SK-N-DZ (cell line): ENCODE results near the gene WASHC2A. TPM values are rescaled to one million over a fixed set of nuclear protein-coding genes. Genes with fewer than 3 reads are reported as not detected.
A peak's percentile ranks its signal among the peaks of the same experiment; 100 is the strongest.
"Not testable (repeated sequence)": the region's sequence is repeated elsewhere in the genome, so short reads cannot be mapped to it uniquely, and the experiment has no call there.

Experiments used
- DNase-seq: peaks from one replicate; pipeline ENCODE4 v3.0.0-alpha.2; 2015; ENCODE audit warnings: low spot score
- polyA plus RNA-seq, 2 experiments: library from polyadenylated mRNA; depleted of rRNA; stranded (reverse); fragments of >200 nt; gene quantifications; 2 replicates each; pipeline ENCODE4 v1.2.3, GENCODE V29; 2014

The WASHC2A gene, protein sequence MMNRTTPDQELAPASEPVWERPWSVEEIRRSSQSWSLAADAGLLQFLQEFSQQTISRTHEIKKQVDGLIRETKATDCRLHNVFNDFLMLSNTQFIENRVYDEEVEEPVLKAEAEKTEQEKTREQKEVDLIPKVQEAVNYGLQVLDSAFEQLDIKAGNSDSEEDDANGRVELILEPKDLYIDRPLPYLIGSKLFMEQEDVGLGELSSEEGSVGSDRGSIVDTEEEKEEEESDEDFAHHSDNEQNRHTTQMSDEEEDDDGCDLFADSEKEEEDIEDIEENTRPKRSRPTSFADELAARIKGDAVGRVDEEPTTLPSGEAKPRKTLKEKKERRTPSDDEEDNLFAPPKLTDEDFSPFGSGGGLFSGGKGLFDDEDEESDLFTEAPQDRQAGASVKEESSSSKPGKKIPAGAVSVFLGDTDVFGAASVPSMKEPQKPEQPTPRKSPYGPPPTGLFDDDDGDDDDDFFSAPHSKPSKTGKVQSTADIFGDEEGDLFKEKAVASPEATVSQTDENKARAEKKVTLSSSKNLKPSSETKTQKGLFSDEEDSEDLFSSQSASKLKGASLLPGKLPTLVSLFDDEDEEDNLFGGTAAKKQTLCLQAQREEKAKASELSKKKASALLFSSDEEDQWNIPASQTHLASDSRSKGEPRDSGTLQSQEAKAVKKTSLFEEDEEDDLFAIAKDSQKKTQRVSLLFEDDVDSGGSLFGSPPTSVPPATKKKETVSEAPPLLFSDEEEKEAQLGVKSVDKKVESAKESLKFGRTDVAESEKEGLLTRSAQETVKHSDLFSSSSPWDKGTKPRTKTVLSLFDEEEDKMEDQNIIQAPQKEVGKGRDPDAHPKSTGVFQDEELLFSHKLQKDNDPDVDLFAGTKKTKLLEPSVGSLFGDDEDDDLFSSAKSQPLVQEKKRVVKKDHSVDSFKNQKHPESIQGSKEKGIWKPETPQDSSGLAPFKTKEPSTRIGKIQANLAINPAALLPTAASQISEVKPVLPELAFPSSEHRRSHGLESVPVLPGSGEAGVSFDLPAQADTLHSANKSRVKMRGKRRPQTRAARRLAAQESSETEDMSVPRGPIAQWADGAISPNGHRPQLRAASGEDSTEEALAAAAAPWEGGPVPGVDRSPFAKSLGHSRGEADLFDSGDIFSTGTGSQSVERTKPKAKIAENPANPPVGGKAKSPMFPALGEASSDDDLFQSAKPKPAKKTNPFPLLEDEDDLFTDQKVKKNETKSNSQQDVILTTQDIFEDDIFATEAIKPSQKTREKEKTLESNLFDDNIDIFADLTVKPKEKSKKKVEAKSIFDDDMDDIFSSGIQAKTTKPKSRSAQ (N-terminal part only)
- 15.1 and 17.1 TPM in 2 replicates for polyA plus RNA-seq (2014; cell fraction: cytosol; rRNA removed)
- 37.8 and 55.0 TPM in 2 replicates for polyA plus RNA-seq (2014; cell fraction: nucleus; rRNA removed)

DNA sequence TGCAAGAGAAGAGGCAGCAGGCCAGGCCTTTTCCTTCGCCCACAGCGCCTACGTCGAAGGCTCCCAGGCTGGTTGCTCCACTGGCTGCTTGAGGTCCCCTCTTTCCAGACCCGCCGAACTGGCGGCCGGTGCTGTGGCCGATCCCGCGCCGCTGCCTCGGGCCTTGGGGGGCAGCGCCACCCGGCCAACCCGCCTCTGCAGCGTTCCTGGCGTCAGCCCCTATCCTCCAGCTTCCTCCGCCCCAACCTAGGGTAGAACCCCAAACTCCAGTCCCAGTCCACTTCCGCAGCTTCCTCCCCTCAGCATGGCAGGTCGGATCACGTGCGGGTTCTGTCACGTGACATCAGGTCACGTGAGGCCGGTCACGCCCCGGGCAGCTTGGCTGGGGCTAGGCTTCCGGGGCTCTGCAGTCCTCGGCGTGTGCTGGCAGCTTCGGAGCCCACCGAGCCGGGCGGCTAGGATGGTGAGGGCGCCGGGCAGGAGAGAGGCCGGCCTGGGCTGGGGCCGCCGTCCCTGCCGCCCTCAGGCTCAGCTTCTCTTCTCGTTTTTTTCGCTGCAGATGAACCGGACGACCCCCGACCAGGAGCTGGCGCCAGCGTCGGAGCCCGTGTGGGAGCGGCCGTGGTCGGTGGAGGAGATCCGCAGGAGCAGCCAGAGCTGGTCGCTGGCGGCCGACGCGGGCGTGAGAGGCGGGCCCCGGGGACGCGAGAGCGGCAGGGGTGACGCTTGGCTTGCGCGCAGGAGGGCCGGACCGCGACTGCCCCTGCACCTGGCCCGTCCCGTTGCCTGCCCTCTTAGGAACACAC lies at the start of gene WASHC2A:
Gene WASHC2A, plus strand, starts transcription at position 409 of the 806 bp plus-strand sequence. Its CDS starts 52 bp downstream, at position 461.
- DNase-seq = peak; percentile 92

DNA sequence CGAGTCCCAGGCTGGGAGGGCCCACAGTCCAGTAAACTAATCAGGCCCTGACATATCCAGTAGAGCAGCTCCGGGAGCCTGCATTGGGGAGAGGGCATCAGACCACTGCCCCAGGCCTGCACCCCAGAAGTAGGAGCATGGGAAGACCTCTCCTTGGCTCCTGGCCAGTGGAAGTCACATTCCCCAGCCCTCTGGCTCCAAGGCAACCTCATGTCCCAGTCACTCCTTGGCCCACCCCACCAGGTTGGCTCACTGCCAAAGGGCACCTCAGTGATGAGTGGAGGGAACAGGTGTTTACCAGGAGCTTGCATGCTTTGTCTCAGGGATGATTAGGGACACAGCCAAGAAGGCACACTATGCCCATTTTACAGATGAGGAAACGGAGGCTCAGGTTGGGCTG lies 48.5 kb upstream of the WASHC2A start:
- DNase-seq = not testable (repeated sequence)

DNA sequence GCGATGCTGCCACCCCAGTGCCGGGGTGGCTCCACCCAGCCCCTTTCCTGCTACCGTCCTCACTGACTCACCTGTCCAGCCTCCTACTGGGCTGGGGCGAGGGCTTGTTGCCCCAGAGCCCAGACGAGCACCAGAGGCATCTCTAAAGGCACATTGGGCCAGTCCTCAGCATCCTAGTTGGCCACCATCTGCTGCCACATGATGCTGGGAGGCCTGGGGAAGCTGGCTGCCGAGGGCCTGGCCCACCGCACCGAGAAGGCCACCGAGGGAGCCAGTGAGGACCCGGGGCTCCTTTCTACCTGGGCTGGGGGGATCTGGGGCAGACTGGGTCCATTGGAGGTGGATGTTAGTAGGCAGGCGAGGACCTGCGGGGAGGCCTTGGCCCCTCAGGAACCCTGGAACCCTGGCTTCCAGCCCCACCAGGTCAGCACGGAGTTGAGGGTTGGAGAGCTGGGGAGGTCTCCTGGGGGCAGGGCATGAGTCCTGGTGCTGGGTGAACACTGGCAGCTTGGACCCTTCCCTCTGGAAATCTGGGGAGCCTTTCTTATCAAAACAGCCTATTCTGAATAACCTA lies 47.2 kb upstream of the WASHC2A start:
- DNase-seq = not testable (repeated sequence)

DNA sequence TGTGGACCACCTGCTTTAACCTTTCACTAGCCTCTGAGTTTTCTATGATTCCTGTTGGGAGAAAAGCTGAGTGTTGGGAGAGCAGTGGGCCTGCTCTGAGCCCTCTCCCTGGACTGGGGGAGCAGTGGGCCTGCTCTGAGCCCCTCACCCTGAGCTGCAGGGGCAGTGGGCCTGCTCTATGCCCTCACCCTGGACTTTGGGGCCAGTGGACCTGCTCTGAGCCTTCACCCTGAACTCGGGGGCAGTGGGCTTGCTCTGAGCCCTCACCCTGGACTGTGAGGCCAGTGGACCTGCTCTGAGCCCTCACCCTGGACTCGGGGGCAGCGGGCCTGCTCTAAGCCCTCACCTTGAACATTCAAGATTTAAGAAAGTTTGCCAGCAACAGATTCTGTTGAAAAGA lies 46.1 kb upstream of the WASHC2A start:
- no peak for DNase-seq

DNA sequence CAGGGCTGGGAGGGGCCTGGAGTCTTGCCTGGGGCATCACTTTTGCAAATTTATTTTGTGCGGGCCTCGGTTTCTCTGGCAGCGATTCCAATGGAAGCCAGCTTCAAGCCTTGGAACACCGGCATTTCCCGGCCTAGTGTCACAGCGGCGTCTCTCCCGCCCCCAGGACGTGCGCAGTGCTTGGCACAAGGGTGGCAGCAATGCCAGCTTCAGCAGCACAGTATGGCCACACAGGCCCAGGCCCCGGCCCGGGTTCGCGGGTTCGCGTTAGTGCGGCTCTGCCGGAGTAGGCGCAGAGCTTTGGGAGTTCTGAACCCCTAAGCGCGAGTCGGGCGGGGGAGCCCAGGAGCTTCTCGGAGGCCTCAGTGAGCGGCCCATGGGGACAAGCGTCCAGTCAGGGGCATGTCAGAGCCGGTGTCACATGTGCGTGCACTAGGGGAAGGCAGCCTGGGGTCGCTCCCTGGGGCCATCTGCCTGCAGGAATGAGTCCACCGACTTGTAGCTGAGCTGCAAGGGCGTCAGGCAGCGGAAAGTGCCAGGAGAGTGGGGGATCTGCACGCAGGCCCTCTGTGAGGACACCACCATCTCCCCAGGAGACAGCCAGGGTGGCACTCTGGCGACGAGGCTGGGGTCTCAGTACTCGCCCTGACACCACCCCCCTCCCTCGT lies 42.9 kb upstream of the WASHC2A start:
- not testable (repeated sequence) for DNase-seq

DNA sequence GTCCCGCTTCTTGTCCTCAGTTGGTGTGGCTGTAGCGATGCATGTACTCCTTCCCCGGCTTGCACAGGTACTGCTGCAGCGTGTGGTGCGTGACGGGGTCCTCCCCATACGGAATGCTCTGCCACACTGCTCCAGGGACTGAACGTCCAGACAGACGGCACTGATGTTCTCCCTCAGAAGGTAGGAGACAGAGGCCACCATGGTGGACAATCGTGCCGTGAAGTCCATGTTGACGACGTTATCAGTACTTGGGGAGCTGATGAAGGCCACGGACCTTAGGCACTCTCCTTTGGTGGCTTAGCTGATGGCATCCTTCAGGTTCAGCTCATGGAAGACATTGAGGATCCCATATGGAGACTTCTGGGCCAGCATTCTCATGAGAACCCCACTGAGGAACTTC lies 42.1 kb upstream of the WASHC2A start:
- no peak for DNase-seq

DNA sequence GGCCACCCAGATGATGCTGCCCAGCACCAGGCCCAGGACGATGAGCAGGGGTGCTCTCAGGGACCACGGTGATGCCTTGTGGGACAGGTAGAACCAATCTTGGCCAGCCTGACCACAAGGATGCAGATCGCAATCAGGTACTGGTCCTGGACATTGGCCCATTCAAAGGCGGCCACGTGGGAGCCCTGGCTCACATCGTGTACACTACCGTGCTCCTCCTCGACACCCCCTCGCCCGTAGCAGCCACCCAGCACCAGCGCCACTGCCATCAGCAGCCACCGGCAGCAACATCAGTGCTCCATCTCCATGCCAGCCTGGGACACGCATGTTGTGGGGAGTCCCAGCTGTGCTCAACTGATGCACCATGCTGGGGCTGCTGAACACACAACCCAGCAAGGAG lies 40.6 kb upstream of the WASHC2A start:
- no peak for DNase-seq

DNA sequence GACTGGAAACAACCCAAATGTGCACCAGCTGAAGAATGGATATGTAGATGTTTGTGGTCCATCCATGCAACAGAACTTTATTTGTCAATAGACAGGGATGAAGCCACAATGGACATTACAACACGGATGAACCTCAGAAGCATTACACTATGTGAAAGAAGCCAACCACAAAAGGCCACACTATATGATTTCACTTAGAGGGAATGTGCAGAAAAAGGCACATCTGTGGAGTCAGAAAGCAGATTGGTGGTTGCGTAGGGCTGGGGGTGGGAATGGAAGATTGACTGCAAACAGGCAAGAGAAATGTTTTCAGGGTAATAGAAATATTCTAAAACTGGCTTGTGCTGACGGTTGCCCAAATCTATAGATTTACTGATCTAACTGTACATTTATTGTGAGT lies 34.3 kb upstream of the WASHC2A start:
- DNase-seq = no peak

DNA sequence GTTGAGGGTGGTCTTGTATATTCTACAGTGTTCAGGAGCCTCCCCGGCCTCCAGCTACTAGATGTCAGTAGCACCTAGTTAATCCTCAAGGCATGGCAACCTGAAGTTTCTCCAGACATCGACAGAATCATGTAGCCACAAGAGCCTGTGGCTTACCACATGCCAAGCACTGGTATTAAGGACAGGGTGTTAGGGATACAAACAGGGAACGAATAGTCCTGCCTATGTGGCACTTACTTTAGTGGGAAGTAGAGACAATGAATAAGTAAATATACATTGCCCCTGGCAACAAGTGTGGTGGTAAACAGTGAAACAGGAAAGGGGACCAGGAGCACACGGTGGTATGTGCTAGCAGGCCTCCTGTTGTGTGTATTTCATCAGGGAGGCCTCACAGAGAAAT lies 32.4 kb upstream of the WASHC2A start:
- not testable (repeated sequence) for DNase-seq

DNA sequence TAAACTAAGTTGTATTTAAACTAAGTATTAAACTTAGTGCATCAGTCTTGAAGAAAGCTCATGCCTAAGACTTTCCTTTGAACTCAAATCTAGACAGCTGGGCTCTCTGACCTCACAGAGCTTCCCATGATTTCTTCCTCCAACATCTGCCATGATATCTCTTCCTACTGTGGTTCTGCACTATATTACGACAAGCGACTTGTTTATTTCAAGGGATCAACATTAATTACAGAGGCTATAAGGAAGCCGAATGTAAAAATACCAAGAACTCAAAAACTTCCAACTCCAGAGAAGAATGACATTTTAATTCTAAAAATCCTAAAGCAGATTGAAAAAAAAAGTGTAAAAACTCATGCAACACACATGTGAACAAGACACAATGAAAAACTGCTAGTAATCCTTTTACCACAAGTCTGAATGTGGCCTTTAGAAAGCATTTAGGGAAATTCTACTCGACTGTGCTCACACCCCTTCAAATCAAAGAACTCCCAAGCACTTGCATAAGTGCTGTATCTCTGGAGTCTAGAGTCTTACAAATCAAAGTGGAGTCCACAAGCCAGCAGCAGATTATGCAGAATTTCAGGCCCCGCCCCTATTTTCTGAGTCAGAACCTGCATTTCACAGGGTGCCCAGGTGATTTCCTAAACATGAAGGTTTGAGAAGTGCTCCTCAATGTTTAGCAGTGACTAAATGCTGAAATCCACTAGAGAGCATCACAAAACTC lies 22.7 kb upstream of the WASHC2A start:
- DNase-seq = no peak

DNA sequence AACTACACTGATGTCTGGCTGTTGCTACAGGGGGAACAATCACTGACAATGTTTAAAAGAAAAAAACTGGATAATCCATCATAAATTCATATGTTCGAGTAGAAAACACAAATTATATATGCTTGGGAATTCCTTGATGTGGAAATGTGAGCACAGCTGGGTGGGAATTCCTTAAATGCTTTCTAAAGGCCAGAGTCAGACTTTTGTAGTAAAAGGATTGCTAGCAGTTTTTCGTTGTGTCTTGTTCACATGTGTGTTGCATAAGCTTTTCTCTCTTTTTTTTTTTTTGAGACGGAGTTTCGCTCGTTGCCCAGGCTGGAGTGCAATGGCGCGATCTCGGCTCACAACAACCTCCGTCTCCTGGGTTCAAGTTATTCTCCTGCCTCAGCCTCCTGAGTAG lies 21.3 kb upstream of the WASHC2A start:
- not testable (repeated sequence) for DNase-seq

DNA sequence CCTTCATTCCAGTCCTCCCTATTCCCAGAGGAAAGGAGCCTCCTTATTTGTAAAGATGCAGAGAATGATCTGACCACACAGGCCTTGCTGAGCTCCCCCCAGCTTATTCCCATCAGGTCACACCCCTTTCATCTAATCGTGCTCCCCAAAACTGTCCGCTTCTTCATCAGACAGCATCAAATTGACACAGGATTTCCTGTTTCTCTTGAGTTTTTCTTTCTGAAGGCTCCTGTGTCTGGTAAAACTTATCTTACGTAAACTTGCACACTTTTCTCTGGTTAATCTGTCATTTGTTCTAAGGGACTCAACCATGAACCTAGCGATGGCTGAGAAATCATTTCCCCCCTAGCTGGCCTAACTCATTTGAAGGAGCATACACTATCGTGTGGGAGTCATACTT lies 20.2 kb upstream of the WASHC2A start:
- DNase-seq = not testable (repeated sequence)

DNA sequence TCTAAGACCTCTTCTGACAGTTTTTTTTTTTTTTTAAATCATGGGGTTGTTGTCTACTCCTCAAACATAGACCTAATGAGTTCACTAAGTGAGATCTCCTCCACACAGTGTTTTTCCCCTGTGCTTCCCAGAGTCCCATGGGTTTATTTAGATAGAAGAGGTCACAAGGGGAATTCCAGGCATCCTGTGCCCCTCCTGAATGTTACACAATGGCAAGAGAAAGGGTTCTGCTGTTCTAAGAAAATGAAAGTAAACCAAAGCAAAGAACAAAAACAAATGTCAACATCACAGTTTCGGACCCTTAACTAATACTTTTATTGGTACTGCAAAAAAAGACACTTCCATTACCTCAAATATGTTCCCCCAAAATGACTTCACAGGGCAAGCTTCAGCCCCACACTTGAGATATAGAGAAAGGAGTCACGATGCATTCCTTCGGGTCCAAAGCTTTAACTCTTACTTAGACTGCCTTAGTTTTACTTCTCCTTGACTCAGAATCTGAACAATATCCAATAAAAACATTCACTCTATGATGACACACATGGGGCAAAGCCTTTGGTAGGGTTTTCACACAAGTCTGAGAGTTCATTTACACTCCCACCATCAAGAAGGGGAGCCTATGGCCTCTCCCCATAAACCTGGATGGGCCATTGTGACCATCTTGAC lies 15.6 kb upstream of the WASHC2A start:
- DNase-seq = not testable (repeated sequence)

DNA sequence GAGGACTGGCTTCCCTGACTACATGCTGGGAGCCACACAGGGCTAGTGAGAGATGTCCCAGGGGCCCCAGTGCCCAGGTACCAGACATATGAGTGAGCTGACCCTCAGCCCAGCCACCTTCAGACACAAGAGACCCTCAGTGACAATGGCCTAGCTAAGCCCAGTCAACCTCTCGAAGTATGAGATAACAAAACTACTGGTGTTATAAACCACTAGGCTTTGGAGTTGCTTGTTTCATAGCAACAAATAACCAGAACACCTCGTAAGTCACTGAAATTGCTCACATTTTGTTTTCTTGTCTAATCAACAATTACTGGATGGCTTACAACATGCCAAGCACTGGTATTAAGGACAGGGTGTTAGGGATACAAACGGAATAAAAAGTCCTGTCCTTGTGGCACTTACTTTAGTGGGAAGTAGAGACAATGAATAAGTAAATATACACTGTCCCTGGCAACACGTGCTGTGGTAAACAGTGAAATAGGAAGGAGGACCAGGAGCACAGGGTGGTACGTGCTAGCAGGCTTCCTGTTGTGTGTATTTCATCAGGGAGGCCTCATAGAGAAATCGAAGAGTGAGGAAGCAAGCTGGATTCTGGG lies 14.9 kb upstream of the WASHC2A start:
- not testable (repeated sequence) for DNase-seq

DNA sequence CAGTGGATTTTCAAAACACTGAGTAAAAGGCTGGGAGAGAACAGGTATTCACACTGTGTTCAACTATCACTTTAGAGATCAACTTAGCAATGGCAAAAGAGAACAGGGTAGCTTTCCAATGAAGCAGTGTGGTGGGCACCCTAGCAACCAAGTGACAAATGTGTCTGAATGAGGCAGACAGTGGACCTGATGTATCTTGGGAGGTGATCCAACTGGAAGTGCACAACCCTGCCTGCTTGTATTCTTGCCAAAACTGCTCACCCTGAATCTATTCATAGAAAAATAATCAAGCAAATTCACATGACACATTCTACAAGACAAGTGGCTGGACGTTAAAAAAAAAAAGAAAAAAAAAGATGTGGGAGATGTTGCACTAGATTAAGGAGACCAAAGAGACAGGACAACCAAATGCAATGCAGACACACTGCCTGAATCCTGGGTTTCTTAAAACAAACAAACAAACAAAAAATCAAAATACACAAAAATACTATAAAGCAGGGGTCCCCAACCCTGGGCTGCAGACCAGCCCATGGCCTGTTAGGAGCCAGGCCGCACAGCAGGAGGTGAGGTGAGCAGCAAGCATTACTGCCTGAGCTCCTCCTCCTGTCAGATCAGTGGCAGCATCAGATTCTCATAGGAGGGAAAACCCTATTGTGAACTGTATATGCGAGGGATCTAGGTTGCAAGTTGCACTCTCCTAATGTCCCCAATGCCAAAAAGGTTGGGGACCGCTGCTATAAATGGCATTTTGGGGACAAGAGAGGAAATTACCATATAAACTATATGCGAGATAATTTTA lies 12.1 kb upstream of the WASHC2A start:
- not testable (repeated sequence) for DNase-seq

DNA sequence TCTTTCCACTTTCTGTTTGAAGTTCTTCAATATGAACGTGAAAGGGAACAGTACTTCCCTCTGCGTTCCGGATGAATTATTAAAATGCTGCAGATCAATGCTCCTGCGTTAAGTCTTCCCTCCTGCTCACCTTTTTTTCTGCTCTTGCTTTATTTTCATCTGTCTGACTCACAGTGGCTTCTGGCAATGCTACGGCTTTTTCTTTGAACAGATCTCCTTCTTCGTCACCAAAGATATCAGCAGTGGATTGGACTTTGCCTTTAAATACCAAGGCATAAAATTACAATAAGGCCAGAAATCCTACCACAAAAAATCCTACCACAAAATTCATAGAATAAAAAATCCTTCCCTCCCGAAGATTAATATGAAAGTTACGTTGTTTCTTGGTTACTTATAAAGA lies 11.1 kb upstream of the WASHC2A start:
- not testable (repeated sequence) for DNase-seq

DNA sequence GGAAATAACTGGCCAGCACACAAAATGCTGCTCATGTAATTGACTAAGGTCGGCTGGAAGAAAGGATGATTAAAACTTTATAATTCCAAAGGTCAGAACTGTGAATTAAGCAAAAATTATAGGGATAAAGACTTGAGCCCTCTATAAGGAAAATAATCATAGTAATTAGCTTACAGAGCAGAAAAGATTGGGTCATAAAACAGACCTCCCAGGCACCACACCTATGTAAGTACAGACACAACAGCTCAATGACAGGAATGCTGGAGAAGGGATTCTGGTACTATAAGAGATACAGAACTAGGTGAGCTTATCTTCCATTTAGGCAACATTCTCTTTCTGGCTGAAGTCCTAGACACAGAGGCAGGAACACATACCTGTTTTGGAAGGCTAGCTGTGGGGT lies 9.0 kb upstream of the WASHC2A start:
- not testable (repeated sequence) for DNase-seq
